Heart right ventricle (tissue), 16 donors: ENCODE data around the gene RCAN2. TPM values are rescaled to one million over a fixed set of nuclear protein-coding genes. Genes with fewer than 3 reads are reported as not detected.

Source experiments
- ATAC-seq, 8 donors: fragments of 200-7000 bp; cut with Tn5 transposase; one replicate each; pipeline ENCODE4 v1.9.1; 2020; ENCODE audit warnings: mild to moderate bottlenecking in 8 of 8, moderate library complexity in 8 of 8, moderate number of reproducible peaks in 1 of 8
- DNase-seq, 2 donors: peaks; one replicate each; pipeline ENCODE4 v3.0.0-alpha.2; 2020
- H3K27ac ChIP-seq, 10 donors: fragments of 200-600 bp; sonication (generic) in 2 of 10; one replicate each; pipeline versions ENCODE4 v1.5.0 to v1.8.0; 2020 to 2022; ENCODE audit warnings: mild to moderate bottlenecking in 3 of 10
- H3K27me3 ChIP-seq, 7 donors: fragments of 200-600 bp; one replicate each; pipeline ENCODE4 v1.8.0; 2021 to 2022; ENCODE audit warnings: mild to moderate bottlenecking in 2 of 7
- H3K36me3 ChIP-seq, 9 donors: fragments of 200-600 bp; sonication (generic) in 1 of 9; one replicate each; pipeline versions ENCODE4 v1.5.0 to v1.8.0; 2020 to 2022; ENCODE audit warnings: mild to moderate bottlenecking in 2 of 9
- H3K4me1 ChIP-seq, 9 donors: fragments of 200-600 bp; sonication (generic) in 1 of 9; one replicate each; pipeline versions ENCODE4 v1.5.0 to v1.8.0; 2020 to 2022; ENCODE audit warnings: mild to moderate bottlenecking in 4 of 9
- H3K4me3 ChIP-seq, 10 donors: fragments of 200-600 bp; sonication (generic) in 2 of 10; one replicate each; pipeline versions ENCODE4 v1.5.0 to v1.8.0; 2020 to 2022; ENCODE audit warnings: mild to moderate bottlenecking in 7 of 10, moderate library complexity in 2 of 10
- H3K9me3 ChIP-seq, 11 donors: fragments of 200-600 bp in 10 of 11; sonication (generic) in 2 of 11; one replicate each; pipeline versions ENCODE4 v1.5.0 to v1.8.0; 2013 to 2022; ENCODE audit warnings: mild to moderate bottlenecking in 2 of 11, control low read depth in 1 of 11, moderate library complexity in 1 of 11
- CTCF ChIP-seq, 9 donors: fragments of 200-600 bp; sonication (generic) in 2 of 9; IDR thresholded peaks; one replicate each; pipeline versions ENCODE4 v1.5.0 to v1.8.0; 2021 to 2022; ENCODE audit warnings: antibody characterized with exemption in 9 of 9, mild to moderate bottlenecking in 5 of 9, moderate library complexity in 1 of 9
- WGBS, 2 donors: extraction: QIAGEN DNeasy Blood & Tissue Kit; methylation state at CpG; one replicate each; pipeline ENCODE4 v1.1.7; 2013; ENCODE audit warnings: inconsistent platforms in 1 of 2; 5-methylcytosine and 5-hydroxymethylcytosine counted together
- intact Hi-C, 10 donors: fragments of 100-400 bp; cut with DNase I; formaldehyde crosslinking; loops; one replicate each; pipeline versions ENCODE4 v1.11.1 to v1.14.2; 2022
- polyA plus RNA-seq, 2 donors: library from polyadenylated mRNA; stranded (reverse); fragments of 200-250 nt; gene quantifications; one replicate each; pipeline ENCODE4 v1.2.3, GENCODE V29; 2013
- total RNA-seq, 10 donors: library from RNA; stranded (reverse); fragmentation: NEBNext Ultra II Directional in 3 of 10; extraction: Animal tissue kit (Norgen Biotek cat#: 25700) in 3 of 10; gene quantifications; one replicate each; pipeline versions ENCODE4 v1.2.1 to v1.2.4, GENCODE V29; 2021 to 2023
- donor health status: Arrhythmogenic right ventricular cardiomyopathy.
- donor health status: ischemic (EF 13 %, LVEDD 7.1; RV severe dilation, severe dysfunction).
- donor health status: healthy with polysubstance abuse.
- donor health status: DM: no; HTN: yes; CAD: no.
- donor health status: DM: no; HTN: no; CAD: no.
- donor health status: ischemic (EF 25% LVEDD 6.9; RV normal size, moderate dysfunction).
- donor health status: ischemic (EF 25% LVEDD 5.7; RV mildly dilated, moderate dysfunction).
- donor health status: healthy.
- donor health status: DM: yes; HTN: yes; CAD: no.
- donor health status: Ischemic cardiomyopathy.
- donor health status: ischemic (EF 35%, LVEDD 5.7; RV mildly dilated, moderate dysfunction).
- donor health status: nonischemic (EF 11% LVEDD 7.7; RV severe dilation, severe dysfunction).
- donor health status: DM: yes; HTN: yes; CAD: no.
- donor health status: PGD.
- donor health status: ischemic (EF 29% LVEDD 5.4; RV normal size, mild dysfunction).
- donor health status: nonischemic (EF 23%, LVEDD 6.1; RV moderate dilation, normal function).

Gene RCAN2
- total and polyA plus RNA-seq, 12 donors = 51.0 to 352 (median 298) TPM

- Histone ChIP-seq H3K9me3 (no peaks in the 10 kb centered on the region), H3K4me3 (no peak overlapping the region), H3K36me3 (peaks cover 0 to 4% (median 0%) of the 10 kb centered on the region in 9 donors), H3K4me1 (peaks cover 2 to 78% (median 29%) of the 10 kb centered on the region in 9 donors), H3K27me3 (peaks cover 0 to 22% (median 0%) of the 10 kb centered on the region in 7 donors), H3K27ac (peak overlapping the region; percentile 5 to 92 (median 60))
- intact Hi-C loops = no loop called here
- WGBS, 2 donors = 31 to 42% methylated on average over 6 of the region's 6 CpGs
- no peak for TF ChIP-seq CTCF (IDR thresholded peaks at IDR 0.05)
- ATAC-seq (peak; percentile 52 to 89 (median 75)), DNase-seq (peak; percentile 36 to 42)
Measured at GRCh38 chr6:46484081-46484820, 7.0 kb downstream of the RCAN2 start.

- Histone ChIP-seq H3K4me3 (no peak overlapping the region), H3K27me3 (no peaks in the 10 kb centered on the region), H3K9me3 (no peaks in the 10 kb centered on the region), H3K27ac (peak overlapping the region in 1 of 10 donors; percentile 29), H3K4me1 (peaks cover 2 to 62% (median 14%) of the 10 kb centered on the region in 9 donors), H3K36me3 (peaks cover 0 to 4% (median 0%) of the 10 kb centered on the region in 9 donors)
- intact Hi-C loops = no loop called here
- no peak for ATAC-seq
- TF ChIP-seq CTCF (IDR thresholded peaks at IDR 0.05) = no peak
- no peak for DNase-seq
Measured at GRCh38 chr6:46476301-46476700, 14.9 kb downstream of the RCAN2 start.

- ATAC-seq (no peak), DNase-seq (no peak)
- no peak overlapping the region for H3K4me3 ChIP-seq
- no peaks in the 10 kb centered on the region for H3K36me3 ChIP-seq
- intact Hi-C loops = no loop called here
- no peaks in the 10 kb centered on the region for H3K27me3 ChIP-seq
- no peak for TF ChIP-seq CTCF (IDR thresholded peaks at IDR 0.05)
- no peaks in the 10 kb centered on the region for H3K9me3 ChIP-seq
- no peak overlapping the region for H3K27ac ChIP-seq
- H3K4me1 ChIP-seq = peaks cover 0 to 80% (median 28%) of the 10 kb centered on the region in 9 donors
Measured at GRCh38 chr6:46473881-46474280, 17.4 kb downstream of the RCAN2 start.

GRCh38 chr6:46472243-46472642 is 19.0 kb downstream of the RCAN2 start:
- Histone ChIP-seq H3K4me1 (peaks cover 0 to 80% (median 37%) of the 10 kb centered on the region in 9 donors), H3K27me3 (no peaks in the 10 kb centered on the region), H3K27ac (no peak overlapping the region), H3K4me3 (no peak overlapping the region), H3K9me3 (no peaks in the 10 kb centered on the region), H3K36me3 (no peaks in the 10 kb centered on the region)
- 78 to 85% methylated on average over 3 of the region's 3 CpGs for WGBS, 2 donors
- TF ChIP-seq CTCF (IDR thresholded peaks at IDR 0.05) = no peak
- no peak for DNase-seq
- no peak for ATAC-seq
- intact Hi-C loops = no loop called here
